GM23338 (cell line): Measurements from ENCODE around the gene WDR62. TPM values are rescaled to one million over a fixed set of nuclear protein-coding genes. Genes with fewer than 3 reads are reported as not detected.

ENCODE experiments used
- ATAC-seq: fragments of 200-7000 bp; cut with Tn5 transposase; 3 replicates; pipeline ENCODE4 v1.9.1; 2020
- DNase-seq: peaks from one replicate; pipeline ENCODE4 v3.0.0-alpha.2; 2015; ENCODE audit warnings: low spot score
- H2AFZ ChIP-seq: fragments of 200-600 bp; sonication (generic); 2 replicates; pipeline ENCODE4 v1.8.0; 2016; ENCODE audit warnings: antibody characterized with exemption, mild to moderate bottlenecking, moderate library complexity
- H3F3A ChIP-seq: fragments of 200-600 bp; sonication (generic); replicated peaks from 2 replicates; pipeline ENCODE4 v1.8.0; 2017; ENCODE audit warnings: antibody characterized with exemption, mixed run types, low read depth
- H3K27ac ChIP-seq: fragments of 200-600 bp; sonication (generic); 2 replicates; pipeline ENCODE4 v1.6.1; 2016; ENCODE audit warnings: low read depth
- H3K27me3 ChIP-seq: fragments of 200-600 bp; sonication (generic); 2 replicates; pipeline ENCODE4 v1.8.0; 2016; ENCODE audit warnings: mild to moderate bottlenecking, mixed run types, moderate library complexity; ENCODE audit not compliant: insufficient read depth
- H3K36me3 ChIP-seq: fragments of 200-600 bp; sonication (generic); 2 replicates; pipeline ENCODE4 v1.8.0; 2016; ENCODE audit warnings: mild to moderate bottlenecking; ENCODE audit not compliant: insufficient read depth
- H3K4me1 ChIP-seq: fragments of 200-600 bp; sonication (generic); 2 replicates; pipeline ENCODE4 v1.8.0; 2016; ENCODE audit warnings: mild to moderate bottlenecking, moderate library complexity; ENCODE audit not compliant: insufficient read depth
- H3K4me2 ChIP-seq: fragments of 200-600 bp; sonication (generic); 2 replicates; pipeline ENCODE4 v1.7.1; 2017; ENCODE audit warnings: mixed run types
- H3K4me3 ChIP-seq: fragments of 200-600 bp; sonication (generic); 2 replicates; pipeline ENCODE4 v1.6.1; 2016; ENCODE audit warnings: mixed run types
- H3K79me2 ChIP-seq: fragments of 200-600 bp; sonication (generic); replicated peaks from 2 replicates; pipeline ENCODE4 v1.8.0; 2017; ENCODE audit warnings: mild to moderate bottlenecking; ENCODE audit not compliant: insufficient read depth
- H3K9me2 ChIP-seq: fragments of 200-600 bp; sonication (generic); 2 replicates; pipeline ENCODE4 v1.8.0; 2017; ENCODE audit not compliant: insufficient read depth
- H4K20me1 ChIP-seq: fragments of 200-600 bp; sonication (generic); replicated peaks from 2 replicates; pipeline ENCODE4 v1.8.0; 2017; ENCODE audit warnings: mild to moderate bottlenecking; ENCODE audit not compliant: insufficient read depth
- H3K27ac Mint-ChIP-seq: 2 replicates; pipeline ENCODE4 v1.8.0; 2020; ENCODE audit warnings: inconsistent platforms, mild to moderate bottlenecking, moderate library complexity, mixed read lengths
- H3K27me3 Mint-ChIP-seq: 3 replicates; pipeline ENCODE4 v1.8.0; 2022; ENCODE audit warnings: low read depth, mild to moderate bottlenecking, moderate library complexity, mixed read lengths, inconsistent platforms; ENCODE audit not compliant: insufficient read depth, poor library complexity
- H3K36me3 Mint-ChIP-seq: 3 replicates; pipeline ENCODE4 v1.8.0; 2021; ENCODE audit warnings: low read depth, mild to moderate bottlenecking, inconsistent platforms, moderate library complexity, mixed read lengths
- H3K4me1 Mint-ChIP-seq: 3 replicates; pipeline ENCODE4 v1.8.0; 2020; ENCODE audit warnings: mild to moderate bottlenecking, inconsistent platforms, mixed read lengths
- H3K4me3 Mint-ChIP-seq: 3 replicates; pipeline ENCODE4 v1.8.0; 2021; ENCODE audit warnings: moderate library complexity, mild to moderate bottlenecking, inconsistent platforms, mixed read lengths
- H3K9me3 Mint-ChIP-seq: 3 replicates; pipeline ENCODE4 v1.8.0; 2020; ENCODE audit warnings: moderate library complexity, mild to moderate bottlenecking, inconsistent platforms, mixed read lengths
- CREB1 ChIP-seq: fragments of 250-450 bp; sonication (Bioruptor Pico); IDR thresholded peaks from 2 replicates; pipeline ENCODE4 v1.5.0; 2020; ENCODE audit warnings: low read depth, mild to moderate bottlenecking, moderate library complexity
- EZH2 ChIP-seq: fragments of 200-600 bp; sonication (generic); IDR thresholded peaks from one replicate; pipeline ENCODE4 v1.8.0; 2017; ENCODE audit warnings: antibody characterized with exemption, mild to moderate bottlenecking, low read depth; ENCODE audit not compliant: unreplicated experiment
- EZH2phosphoT487 ChIP-seq: fragments of 200-600 bp; sonication (generic); IDR thresholded peaks from one replicate; pipeline ENCODE4 v1.8.1; 2018; ENCODE audit warnings: antibody characterized with exemption; ENCODE audit not compliant: unreplicated experiment
- JUNB ChIP-seq: IDR thresholded peaks from one replicate; pipeline ENCODE4 v1.6.1; 2016; ENCODE audit warnings: antibody characterized with exemption; ENCODE audit not compliant: unreplicated experiment
- NANOG ChIP-seq: IDR thresholded peaks from 2 replicates; pipeline ENCODE4 v1.6.1; 2016; ENCODE audit warnings: antibody characterized with exemption, borderline replicate concordance
- POLR2AphosphoS5 ChIP-seq: IDR thresholded peaks from 2 replicates; pipeline ENCODE4 v1.6.1; 2016; ENCODE audit warnings: antibody characterized with exemption, low read depth
- STAT1 ChIP-seq: IDR thresholded peaks from one replicate; pipeline ENCODE4 v1.6.1; 2016; ENCODE audit warnings: antibody characterized with exemption; ENCODE audit not compliant: unreplicated experiment
- ZNF114 ChIP-seq: fragments of 250-450 bp; sonication (Bioruptor Pico); IDR thresholded peaks from 2 replicates; pipeline ENCODE4 v1.5.0; 2020; ENCODE audit warnings: mild to moderate bottlenecking, moderate library complexity
- ZNF331 ChIP-seq: fragments of 250-450 bp; sonication (Bioruptor Pico); IDR thresholded peaks from 2 replicates; pipeline ENCODE4 v1.5.0; 2020; ENCODE audit warnings: low read depth, mild to moderate bottlenecking, moderate library complexity
- polyA plus RNA-seq: library from polyadenylated mRNA; unstranded; fragments of >200 nt; fragmentation: Nextera tagmentation; extraction: Ambion mirVana; gene quantifications from 2 replicates; pipeline ENCODE4 v1.2.1, GENCODE V29; 2016
- total RNA-seq: library from RNA; depleted of rRNA; stranded (reverse); fragments of >200 nt; shearing (Covaris generic); gene quantifications from 2 replicates; pipeline ENCODE4 v1.2.3, GENCODE V29; 2014
- TF ChIP-seq, protein P1 (sequence below), 2 experiments: fragments of 200-600 bp in 1 of 2; sonication (generic) in 1 of 2; conservative IDR thresholded peaks; 2 replicates each; pipeline versions ENCODE4 v1.5.1 to v1.6.1; 2016 to 2017; ENCODE audit warnings: antibody characterized with exemption in 2 of 2, low read depth in 2 of 2, mild to moderate bottlenecking in 2 of 2, moderate library complexity in 1 of 2
- TF ChIP-seq, protein P2 (sequence below): IDR thresholded peaks from 2 replicates; pipeline ENCODE4 v1.6.1; 2016; ENCODE audit warnings: antibody characterized with exemption
- TF ChIP-seq, protein P3 (sequence below): fragments of 250-450 bp; sonication (Bioruptor Pico); IDR thresholded peaks from 2 replicates; pipeline ENCODE4 v1.5.0; 2020; ENCODE audit warnings: mild to moderate bottlenecking, moderate library complexity
- TF ChIP-seq, protein P4 (sequence below): IDR thresholded peaks from one replicate; pipeline ENCODE4 v1.6.1; 2018; ENCODE audit warnings: antibody characterized with exemption; ENCODE audit not compliant: unreplicated experiment

WDR62 gene
- total and polyA plus RNA-seq, 2 experiments from 2014 or later = 14.1 to 45.4 TPM

DNA sequence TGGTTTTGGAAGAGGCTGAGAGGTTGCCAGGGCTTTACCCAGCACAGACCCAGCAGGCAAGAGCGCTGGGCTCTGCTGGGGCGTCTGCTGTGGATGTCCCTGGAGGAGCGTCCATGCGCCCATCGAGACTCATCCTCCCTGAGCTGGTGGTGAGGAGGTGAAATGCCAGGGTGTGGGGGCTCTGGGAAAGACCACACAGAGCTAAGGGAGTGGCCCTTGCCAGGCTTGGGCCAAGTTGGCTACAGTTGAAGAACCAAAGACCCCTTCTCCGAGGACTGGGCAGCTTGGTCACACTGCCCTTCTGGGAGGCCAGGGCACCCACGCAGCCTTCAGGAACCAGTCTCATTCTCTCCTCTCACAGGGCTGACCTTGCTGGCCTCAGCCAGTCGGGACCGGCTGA is 31.6 kb downstream of the WDR62 start:
- H3K36me3 Mint-ChIP-seq = peaks cover 81% of the 10 kb centered on the region
- ATAC-seq (no peak), DNase-seq (no peak)
- Histone ChIP-seq H3K79me2 (no peaks in the 10 kb centered on the region), H3K9me2 (no peaks in the 10 kb centered on the region), H3K27ac (no peak overlapping the region), H4K20me1 (peaks cover 2% of the 10 kb centered on the region; the same call in 1 of the 2 replicates), H3K4me2 (no peak overlapping the region), H3K4me3 (no peak overlapping the region), H3K36me3 (peaks cover 33% of the 10 kb centered on the region), H2AFZ (no peak overlapping the region), H3F3A (0 out of 2 replicates have a peak, but pooled peaks cover under 1% of the 10 kb centered on the region), H3K27me3 (no peaks in the 10 kb centered on the region), H3K4me1 (no peaks in the 10 kb centered on the region)
- TF ChIP-seq POLR2AphosphoS5 = no peak
- TF ChIP-seq, protein P1, sequence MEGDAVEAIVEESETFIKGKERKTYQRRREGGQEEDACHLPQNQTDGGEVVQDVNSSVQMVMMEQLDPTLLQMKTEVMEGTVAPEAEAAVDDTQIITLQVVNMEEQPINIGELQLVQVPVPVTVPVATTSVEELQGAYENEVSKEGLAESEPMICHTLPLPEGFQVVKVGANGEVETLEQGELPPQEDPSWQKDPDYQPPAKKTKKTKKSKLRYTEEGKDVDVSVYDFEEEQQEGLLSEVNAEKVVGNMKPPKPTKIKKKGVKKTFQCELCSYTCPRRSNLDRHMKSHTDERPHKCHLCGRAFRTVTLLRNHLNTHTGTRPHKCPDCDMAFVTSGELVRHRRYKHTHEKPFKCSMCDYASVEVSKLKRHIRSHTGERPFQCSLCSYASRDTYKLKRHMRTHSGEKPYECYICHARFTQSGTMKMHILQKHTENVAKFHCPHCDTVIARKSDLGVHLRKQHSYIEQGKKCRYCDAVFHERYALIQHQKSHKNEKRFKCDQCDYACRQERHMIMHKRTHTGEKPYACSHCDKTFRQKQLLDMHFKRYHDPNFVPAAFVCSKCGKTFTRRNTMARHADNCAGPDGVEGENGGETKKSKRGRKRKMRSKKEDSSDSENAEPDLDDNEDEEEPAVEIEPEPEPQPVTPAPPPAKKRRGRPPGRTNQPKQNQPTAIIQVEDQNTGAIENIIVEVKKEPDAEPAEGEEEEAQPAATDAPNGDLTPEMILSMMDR (conservative IDR thresholded peaks at IDR 0.05; ENCODE audit: low read depth in 2 of 2) = no peak
- TF ChIP-seq NANOG = no peak
- no peak for TF ChIP-seq JUNB
- TF ChIP-seq STAT1 = no peak
- TF ChIP-seq CREB1 (CRISPR knock-in tag) = no peak
- TF ChIP-seq EZH2phosphoT487 = no peak
- TF ChIP-seq ZNF331 (CRISPR knock-in tag) = no peak
- TF ChIP-seq EZH2 = no peak
- TF ChIP-seq, protein P2, sequence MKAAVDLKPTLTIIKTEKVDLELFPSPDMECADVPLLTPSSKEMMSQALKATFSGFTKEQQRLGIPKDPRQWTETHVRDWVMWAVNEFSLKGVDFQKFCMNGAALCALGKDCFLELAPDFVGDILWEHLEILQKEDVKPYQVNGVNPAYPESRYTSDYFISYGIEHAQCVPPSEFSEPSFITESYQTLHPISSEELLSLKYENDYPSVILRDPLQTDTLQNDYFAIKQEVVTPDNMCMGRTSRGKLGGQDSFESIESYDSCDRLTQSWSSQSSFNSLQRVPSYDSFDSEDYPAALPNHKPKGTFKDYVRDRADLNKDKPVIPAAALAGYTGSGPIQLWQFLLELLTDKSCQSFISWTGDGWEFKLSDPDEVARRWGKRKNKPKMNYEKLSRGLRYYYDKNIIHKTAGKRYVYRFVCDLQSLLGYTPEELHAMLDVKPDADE = no peak
- TF ChIP-seq ZNF114 (CRISPR knock-in tag) = no peak
- TF ChIP-seq, protein P3, sequence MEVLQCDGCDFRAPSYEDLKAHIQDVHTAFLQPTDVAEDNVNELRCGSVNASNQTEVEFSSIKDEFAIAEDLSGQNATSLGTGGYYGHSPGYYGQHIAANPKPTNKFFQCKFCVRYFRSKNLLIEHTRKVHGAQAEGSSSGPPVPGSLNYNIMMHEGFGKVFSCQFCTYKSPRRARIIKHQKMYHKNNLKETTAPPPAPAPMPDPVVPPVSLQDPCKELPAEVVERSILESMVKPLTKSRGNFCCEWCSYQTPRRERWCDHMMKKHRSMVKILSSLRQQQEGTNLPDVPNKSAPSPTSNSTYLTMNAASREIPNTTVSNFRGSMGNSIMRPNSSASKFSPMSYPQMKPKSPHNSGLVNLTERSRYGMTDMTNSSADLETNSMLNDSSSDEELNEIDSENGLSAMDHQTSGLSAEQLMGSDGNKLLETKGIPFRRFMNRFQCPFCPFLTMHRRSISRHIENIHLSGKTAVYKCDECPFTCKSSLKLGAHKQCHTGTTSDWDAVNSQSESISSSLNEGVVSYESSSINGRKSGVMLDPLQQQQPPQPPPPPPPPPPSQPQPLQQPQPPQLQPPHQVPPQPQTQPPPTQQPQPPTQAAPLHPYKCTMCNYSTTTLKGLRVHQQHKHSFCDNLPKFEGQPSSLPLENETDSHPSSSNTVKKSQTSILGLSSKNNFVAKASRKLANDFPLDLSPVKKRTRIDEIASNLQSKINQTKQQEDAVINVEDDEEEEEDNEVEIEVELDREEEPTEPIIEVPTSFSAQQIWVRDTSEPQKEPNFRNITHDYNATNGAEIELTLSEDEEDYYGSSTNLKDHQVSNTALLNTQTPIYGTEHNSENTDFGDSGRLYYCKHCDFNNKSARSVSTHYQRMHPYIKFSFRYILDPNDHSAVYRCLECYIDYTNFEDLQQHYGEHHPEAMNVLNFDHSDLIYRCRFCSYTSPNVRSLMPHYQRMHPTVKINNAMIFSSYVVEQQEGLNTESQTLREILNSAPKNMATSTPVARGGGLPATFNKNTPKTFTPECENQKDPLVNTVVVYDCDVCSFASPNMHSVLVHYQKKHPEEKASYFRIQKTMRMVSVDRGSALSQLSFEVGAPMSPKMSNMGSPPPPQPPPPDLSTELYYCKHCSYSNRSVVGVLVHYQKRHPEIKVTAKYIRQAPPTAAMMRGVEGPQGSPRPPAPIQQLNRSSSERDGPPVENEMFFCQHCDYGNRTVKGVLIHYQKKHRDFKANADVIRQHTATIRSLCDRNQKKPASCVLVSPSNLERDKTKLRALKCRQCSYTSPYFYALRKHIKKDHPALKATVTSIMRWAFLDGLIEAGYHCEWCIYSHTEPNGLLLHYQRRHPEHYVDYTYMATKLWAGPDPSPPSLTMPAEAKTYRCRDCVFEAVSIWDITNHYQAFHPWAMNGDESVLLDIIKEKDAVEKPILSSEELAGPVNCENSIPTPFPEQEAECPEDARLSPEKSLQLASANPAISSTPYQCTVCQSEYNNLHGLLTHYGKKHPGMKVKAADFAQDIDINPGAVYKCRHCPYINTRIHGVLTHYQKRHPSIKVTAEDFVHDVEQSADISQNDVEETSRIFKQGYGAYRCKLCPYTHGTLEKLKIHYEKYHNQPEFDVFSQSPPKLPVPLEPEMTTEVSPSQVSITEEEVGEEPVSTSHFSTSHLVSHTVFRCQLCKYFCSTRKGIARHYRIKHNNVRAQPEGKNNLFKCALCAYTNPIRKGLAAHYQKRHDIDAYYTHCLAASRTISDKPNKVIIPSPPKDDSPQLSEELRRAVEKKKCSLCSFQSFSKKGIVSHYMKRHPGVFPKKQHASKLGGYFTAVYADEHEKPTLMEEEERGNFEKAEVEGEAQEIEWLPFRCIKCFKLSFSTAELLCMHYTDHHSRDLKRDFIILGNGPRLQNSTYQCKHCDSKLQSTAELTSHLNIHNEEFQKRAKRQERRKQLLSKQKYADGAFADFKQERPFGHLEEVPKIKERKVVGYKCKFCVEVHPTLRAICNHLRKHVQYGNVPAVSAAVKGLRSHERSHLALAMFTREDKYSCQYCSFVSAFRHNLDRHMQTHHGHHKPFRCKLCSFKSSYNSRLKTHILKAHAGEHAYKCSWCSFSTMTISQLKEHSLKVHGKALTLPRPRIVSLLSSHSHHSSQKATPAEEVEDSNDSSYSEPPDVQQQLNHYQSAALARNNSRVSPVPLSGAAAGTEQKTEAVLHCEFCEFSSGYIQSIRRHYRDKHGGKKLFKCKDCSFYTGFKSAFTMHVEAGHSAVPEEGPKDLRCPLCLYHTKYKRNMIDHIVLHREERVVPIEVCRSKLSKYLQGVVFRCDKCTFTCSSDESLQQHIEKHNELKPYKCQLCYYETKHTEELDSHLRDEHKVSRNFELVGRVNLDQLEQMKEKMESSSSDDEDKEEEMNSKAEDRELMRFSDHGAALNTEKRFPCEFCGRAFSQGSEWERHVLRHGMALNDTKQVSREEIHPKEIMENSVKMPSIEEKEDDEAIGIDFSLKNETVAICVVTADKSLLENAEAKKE = no peak
- TF ChIP-seq, protein P4, sequence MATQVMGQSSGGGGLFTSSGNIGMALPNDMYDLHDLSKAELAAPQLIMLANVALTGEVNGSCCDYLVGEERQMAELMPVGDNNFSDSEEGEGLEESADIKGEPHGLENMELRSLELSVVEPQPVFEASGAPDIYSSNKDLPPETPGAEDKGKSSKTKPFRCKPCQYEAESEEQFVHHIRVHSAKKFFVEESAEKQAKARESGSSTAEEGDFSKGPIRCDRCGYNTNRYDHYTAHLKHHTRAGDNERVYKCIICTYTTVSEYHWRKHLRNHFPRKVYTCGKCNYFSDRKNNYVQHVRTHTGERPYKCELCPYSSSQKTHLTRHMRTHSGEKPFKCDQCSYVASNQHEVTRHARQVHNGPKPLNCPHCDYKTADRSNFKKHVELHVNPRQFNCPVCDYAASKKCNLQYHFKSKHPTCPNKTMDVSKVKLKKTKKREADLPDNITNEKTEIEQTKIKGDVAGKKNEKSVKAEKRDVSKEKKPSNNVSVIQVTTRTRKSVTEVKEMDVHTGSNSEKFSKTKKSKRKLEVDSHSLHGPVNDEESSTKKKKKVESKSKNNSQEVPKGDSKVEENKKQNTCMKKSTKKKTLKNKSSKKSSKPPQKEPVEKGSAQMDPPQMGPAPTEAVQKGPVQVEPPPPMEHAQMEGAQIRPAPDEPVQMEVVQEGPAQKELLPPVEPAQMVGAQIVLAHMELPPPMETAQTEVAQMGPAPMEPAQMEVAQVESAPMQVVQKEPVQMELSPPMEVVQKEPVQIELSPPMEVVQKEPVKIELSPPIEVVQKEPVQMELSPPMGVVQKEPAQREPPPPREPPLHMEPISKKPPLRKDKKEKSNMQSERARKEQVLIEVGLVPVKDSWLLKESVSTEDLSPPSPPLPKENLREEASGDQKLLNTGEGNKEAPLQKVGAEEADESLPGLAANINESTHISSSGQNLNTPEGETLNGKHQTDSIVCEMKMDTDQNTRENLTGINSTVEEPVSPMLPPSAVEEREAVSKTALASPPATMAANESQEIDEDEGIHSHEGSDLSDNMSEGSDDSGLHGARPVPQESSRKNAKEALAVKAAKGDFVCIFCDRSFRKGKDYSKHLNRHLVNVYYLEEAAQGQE = no peak
- H3K9me3 Mint-ChIP-seq = no peaks in the 10 kb centered on the region
- H3K27ac Mint-ChIP-seq = no peak overlapping the region
- peaks cover 8% of the 10 kb centered on the region for H3K27me3 Mint-ChIP-seq
- no peaks in the 10 kb centered on the region for H3K4me1 Mint-ChIP-seq
- H3K4me3 Mint-ChIP-seq = no peak overlapping the region
